Stomach smooth muscle (tissue), 2 donors: ENCODE results near the gene HTRA2.
A peak's percentile ranks its signal among the peaks of the same experiment; 100 is the strongest.

ENCODE experiments used
- H3K27ac ChIP-seq: one replicate; pipeline ENCODE4 v1.7.0; 2013; ENCODE audit warnings: mild to moderate bottlenecking, low read length, inconsistent platforms
- H3K27me3 ChIP-seq, 2 donors: one replicate each; pipeline ENCODE4 v1.7.0; 2013; ENCODE audit warnings: low read length in 2 of 2; ENCODE audit not compliant: insufficient read depth in 2 of 2, control insufficient read depth in 1 of 2
- H3K36me3 ChIP-seq, 2 donors: one replicate each; pipeline ENCODE4 v1.7.0; 2013; ENCODE audit warnings: low read length in 2 of 2; ENCODE audit not compliant: control insufficient read depth in 2 of 2, insufficient read depth in 2 of 2
- H3K4me1 ChIP-seq: one replicate; pipeline ENCODE4 v1.7.0; 2013; ENCODE audit warnings: low read length; ENCODE audit not compliant: control insufficient read depth, insufficient read depth
- H3K4me3 ChIP-seq, 2 donors: one replicate each; pipeline ENCODE4 v1.7.0; 2013; ENCODE audit warnings: low read length in 2 of 2
- H3K9ac ChIP-seq, 2 donors: one replicate each; pipeline ENCODE4 v1.7.0; 2013; ENCODE audit warnings: low read length in 2 of 2, mild to moderate bottlenecking in 1 of 2
- H3K9me3 ChIP-seq, 2 donors: one replicate each; pipeline ENCODE4 v1.7.0; 2013; ENCODE audit warnings: low read length in 2 of 2; ENCODE audit not compliant: control insufficient read depth in 2 of 2
- donor health status: healthy.
- donor health status: Pancreatic carcinoma.

HTRA2 gene

GRCh38 chr2:74548285-74548899 is 18.7 kb downstream of the HTRA2 start:
- Histone ChIP-seq H3K4me1 (peaks cover 24% of the 10 kb centered on the region), H3K27me3 (peaks cover 0 to 21% of the 10 kb centered on the region in 2 donors), H3K4me3 (peak overlapping the region; percentile 66 to 73), H3K9ac (peak overlapping the region; percentile 63 to 64), H3K27ac (peak overlapping the region; percentile 49), H3K9me3 (no peaks in the 10 kb centered on the region), H3K36me3 (no peaks in the 10 kb centered on the region)

- no peaks in the 10 kb centered on the region for H3K9me3 ChIP-seq
- H3K9ac ChIP-seq = peak overlapping the region; percentile 63 to 64
- H3K27ac ChIP-seq = no peak overlapping the region
- peaks cover 0 to 21% of the 10 kb centered on the region in 2 donors for H3K27me3 ChIP-seq
- peaks cover 32% of the 10 kb centered on the region for H3K4me1 ChIP-seq
- peak overlapping the region; percentile 66 to 73 for H3K4me3 ChIP-seq
- no peaks in the 10 kb centered on the region for H3K36me3 ChIP-seq
Measured at GRCh38 chr2:74548900-74549826, 19.4 kb downstream of the HTRA2 start.

GRCh38 chr2:74550231-74550630 is 20.5 kb downstream of the HTRA2 start:
- no peaks in the 10 kb centered on the region for H3K9me3 ChIP-seq
- peaks cover 0 to 21% of the 10 kb centered on the region in 2 donors for H3K27me3 ChIP-seq
- peak overlapping the region in 1 of 2 donors; percentile 73 for H3K4me3 ChIP-seq
- H3K4me1 ChIP-seq = peaks cover 40% of the 10 kb centered on the region
- no peak overlapping the region for H3K27ac ChIP-seq
- H3K9ac ChIP-seq = no peak overlapping the region
- no peaks in the 10 kb centered on the region for H3K36me3 ChIP-seq

GRCh38 chr2:74551530-74551929 is 21.8 kb downstream of the HTRA2 start:
- Histone ChIP-seq H3K27me3 (peaks cover 0 to 18% of the 10 kb centered on the region in 2 donors), H3K9ac (no peak overlapping the region), H3K4me1 (peaks cover 41% of the 10 kb centered on the region), H3K27ac (no peak overlapping the region), H3K36me3 (no peaks in the 10 kb centered on the region), H3K4me3 (no peak overlapping the region), H3K9me3 (no peaks in the 10 kb centered on the region)

GRCh38 chr2:74551942-74552913 is 22.5 kb downstream of the HTRA2 start:
- Histone ChIP-seq H3K27ac (no peak overlapping the region), H3K9ac (no peak overlapping the region), H3K36me3 (no peaks in the 10 kb centered on the region), H3K9me3 (no peaks in the 10 kb centered on the region), H3K27me3 (peaks cover 0 to 18% of the 10 kb centered on the region in 2 donors), H3K4me1 (peaks cover 41% of the 10 kb centered on the region), H3K4me3 (no peak overlapping the region)

- Histone ChIP-seq H3K4me3 (peak overlapping the region; percentile 25 to 85), H3K9ac (peak overlapping the region; percentile 16 to 36), H3K9me3 (no peaks in the 10 kb centered on the region)
Measured at GRCh38 chr2:74552914-74553811, 23.4 kb downstream of the HTRA2 start.

GRCh38 chr2:74553892-74554819 is 24.4 kb downstream of the HTRA2 start, which contains the start of the genes DOK1 and LOXL3:
TSS of gene DOK1 (plus strand) at chr2:74554720. CDS start at chr2:74554755, 35 bp downstream.
TSS of gene LOXL3 (minus strand) at chr2:74553942. CDS start at chr2:74552634, 1,308 bp downstream.
- H3K36me3 ChIP-seq = no peaks in the 10 kb centered on the region
- H3K4me3 ChIP-seq = peak within 1 kb of the TSS; percentile 25 to 85
- no peaks in the 10 kb centered on the region for H3K9me3 ChIP-seq
- peak within 1 kb of the TSS; percentile 18 for H3K27ac ChIP-seq
- H3K27me3 ChIP-seq = peaks cover 0 to 14% of the 10 kb centered on the region in 2 donors
- H3K9ac ChIP-seq = peak within 1 kb of the TSS; percentile 16 to 58
- peaks cover 31% of the 10 kb centered on the region for H3K4me1 ChIP-seq

More at GRCh38 chr2:74552914-74553811, 23.4 kb downstream of the HTRA2 start:
- Histone ChIP-seq H3K4me1 (peaks cover 40% of the 10 kb centered on the region), H3K36me3 (no peaks in the 10 kb centered on the region), H3K27ac (no peak overlapping the region), H3K27me3 (peaks cover 0 to 18% of the 10 kb centered on the region in 2 donors)

GRCh38 chr2:74554820-74555531 is 25.2 kb downstream of the HTRA2 start:
- H3K27ac ChIP-seq = peak overlapping the region; percentile 18
- no peaks in the 10 kb centered on the region for H3K9me3 ChIP-seq
- peaks cover 24% of the 10 kb centered on the region for H3K4me1 ChIP-seq
- H3K36me3 ChIP-seq = no peaks in the 10 kb centered on the region
- H3K9ac ChIP-seq = peak overlapping the region; percentile 16 to 58
- peak overlapping the region; percentile 25 to 85 for H3K4me3 ChIP-seq
- H3K27me3 ChIP-seq = peaks cover 0 to 9% of the 10 kb centered on the region in 2 donors
